SK-N-SH (cell line): ENCODE measurements around the gene LCOR. TPM values are rescaled to one million over a fixed set of nuclear protein-coding genes. Genes with fewer than 3 reads are reported as not detected.

Experiments used
- CTCF ChIA-PET: fragments of 300-600, 350-600 bp; formaldehyde crosslinking; extraction: SDS; loops from one replicate; lab custom pipeline; 2021; lab: Yijun Ruan, JAX
- POLR2A ChIA-PET: fragments of 350-600 bp; sonication (Branson Sonifier 250); formaldehyde crosslinking; extraction: SDS; loops from one replicate; lab custom pipeline; 2020; ENCODE audit warnings: antibody characterized with exemption, inconsistent platforms; lab: Yijun Ruan, JAX
- DNase-seq: peaks from one replicate; pipeline ENCODE4 v3.0.0; 2012
- H2AFZ ChIP-seq: fragments of 200-600 bp; sonication (generic); 2 replicates; pipeline ENCODE4 v1.8.1; 2016; ENCODE audit warnings: antibody characterized with exemption, mild to moderate bottlenecking, low read depth
- H3F3A ChIP-seq: fragments of 200-600 bp; sonication (generic); replicated peaks from 2 replicates; pipeline ENCODE3; 2016; ENCODE audit warnings: antibody characterized with exemption, mild to moderate bottlenecking; ENCODE audit not compliant: insufficient read depth
- H3K27ac ChIP-seq, 2 experiments: fragments of 200-500 bp in 1 of 2; fragments of 200-600 bp in 1 of 2; sonication (Bioruptor generic) in 1 of 2; sonication (generic), shearing (Covaris generic) in 1 of 2; 2 replicates each; pipeline versions ENCODE4 v1.5.1 to v1.6.1; 2014 to 2016; ENCODE audit warnings: low read depth in 2 of 2, inconsistent platforms in 1 of 2, low read length in 1 of 2, mild to moderate bottlenecking in 1 of 2, mixed read lengths in 1 of 2
- H3K27me3 ChIP-seq: fragments of 200-600 bp; sonication (generic), shearing (Covaris generic); 2 replicates; pipeline ENCODE4 v1.6.1; 2016; ENCODE audit warnings: mixed run types; ENCODE audit not compliant: insufficient read depth
- H3K36me3 ChIP-seq, 2 experiments: fragments of 200-500 bp in 1 of 2; fragments of 200-600 bp in 1 of 2; sonication (Bioruptor generic) in 1 of 2; sonication (generic) in 1 of 2; replicated peaks in 1 of 2; 2 replicates each; pipeline versions ENCODE3 to v1.5.1; 2014 to 2016; ENCODE audit warnings: low read length in 1 of 2, mild to moderate bottlenecking in 1 of 2; ENCODE audit not compliant: insufficient read depth in 2 of 2, control insufficient read depth in 1 of 2
- H3K4me1 ChIP-seq, 2 experiments: fragments of 200-500 bp in 1 of 2; fragments of 200-600 bp in 1 of 2; sonication (Bioruptor generic) in 1 of 2; sonication (generic), shearing (Covaris generic) in 1 of 2; 2 replicates each; pipeline versions ENCODE4 v1.5.1 to v1.6.1; 2014 to 2016; ENCODE audit warnings: low read depth in 1 of 2, low read length in 1 of 2, mixed run types in 1 of 2; ENCODE audit not compliant: insufficient read depth in 2 of 2, control insufficient read depth in 1 of 2
- H3K4me2 ChIP-seq: fragments of 200-600 bp; sonication (generic), shearing (Covaris generic); 2 replicates; pipeline ENCODE4 v1.6.1; 2017; ENCODE audit warnings: mixed run types
- H3K4me3 ChIP-seq, 2 experiments: fragments of 200-500 bp in 1 of 2; fragments of 200-600 bp in 1 of 2; sonication (Bioruptor generic) in 1 of 2; sonication (generic), shearing (Covaris generic) in 1 of 2; 2 replicates each; pipeline versions ENCODE4 v1.5.1 to v1.8.1; 2014 to 2016; ENCODE audit warnings: low read depth in 2 of 2, inconsistent platforms in 1 of 2, low read length in 1 of 2, mild to moderate bottlenecking in 1 of 2, mixed read lengths in 1 of 2, moderate library complexity in 1 of 2
- H3K79me2 ChIP-seq: fragments of 200-600 bp; sonication (generic); 2 replicates; pipeline ENCODE4 v1.8.1; 2017; ENCODE audit warnings: mild to moderate bottlenecking; ENCODE audit not compliant: insufficient read depth
- H3K9ac ChIP-seq: fragments of 200-600 bp; sonication (generic); 2 replicates; pipeline ENCODE4 v1.6.1; 2017; ENCODE audit warnings: mixed run types
- H3K9me2 ChIP-seq: fragments of 200-600 bp; sonication (generic); 2 replicates; pipeline ENCODE4 v1.6.1; 2017; ENCODE audit warnings: mixed run types
- H3K9me3 ChIP-seq: fragments of 200-600 bp; sonication (generic); 2 replicates; pipeline ENCODE4 v1.6.1; 2017; ENCODE audit warnings: mixed run types, mild to moderate bottlenecking, moderate library complexity
- H4K20me1 ChIP-seq: fragments of 200-600 bp; sonication (generic); 2 replicates; pipeline ENCODE4 v1.6.1; 2017; ENCODE audit warnings: mild to moderate bottlenecking, mixed run types; ENCODE audit not compliant: insufficient read depth
- CHD2 ChIP-seq: fragments of 150-350 bp; IDR thresholded peaks from 2 replicates; pipeline ENCODE4 v1.6.1; 2018; ENCODE audit warnings: low read length; ENCODE audit not compliant: partially characterized antibody
- FOXJ3 ChIP-seq: sonication (generic); formaldehyde crosslinking; IDR thresholded peaks from 2 replicates; pipeline ENCODE4 v1.5.1; 2020; ENCODE audit warnings: mild to moderate bottlenecking, missing genetic modification reagents
- MEF2A ChIP-seq: IDR thresholded peaks from 2 replicates; pipeline ENCODE4 v1.4.0; 2012; ENCODE audit warnings: low read depth, borderline replicate concordance
- SIN3A ChIP-seq: IDR thresholded peaks from 2 replicates; pipeline ENCODE4 v1.6.1; 2012; ENCODE audit warnings: low read depth, mild to moderate bottlenecking, low read length, moderate library complexity, borderline replicate concordance
- SMC3 ChIP-seq: IDR thresholded peaks from 2 replicates; pipeline ENCODE4 v1.6.1; 2012; ENCODE audit warnings: low read depth, low read length, improper control_type of control experiment
- TAF1 ChIP-seq: IDR thresholded peaks from 2 replicates; pipeline ENCODE4 v1.6.1; 2012; ENCODE audit warnings: low read depth, mild to moderate bottlenecking, low read length, moderate library complexity, borderline replicate concordance
- TEAD4 ChIP-seq: IDR thresholded peaks from 2 replicates; pipeline ENCODE4 v1.4.0; 2012; ENCODE audit warnings: mild to moderate bottlenecking, borderline replicate concordance; ENCODE audit not compliant: insufficient read depth
- WGBS: methylation state at CpG from one replicate; pipeline ENCODE4 v1.1.6; 2017; ENCODE audit warnings: low lambda C conversion rate; 5-methylcytosine and 5-hydroxymethylcytosine counted together
- polyA plus RNA-seq, 3 experiments: library from polyadenylated mRNA; depleted of rRNA; stranded (reverse); fragments of >200 nt; gene quantifications; 2 replicates each; pipeline ENCODE4 v1.2.3, GENCODE V29; 2012
- TF ChIP-seq, protein P1 (sequence below): IDR thresholded peaks from 2 replicates; pipeline ENCODE4 v1.4.0; 2012; ENCODE audit warnings: low read depth, borderline replicate concordance
- TF ChIP-seq, protein P2 (sequence below): IDR thresholded peaks from 2 replicates; pipeline ENCODE4 v1.4.0; 2012; ENCODE audit warnings: low read depth, borderline replicate concordance
- TF ChIP-seq, protein P3 (sequence below): IDR thresholded peaks from 2 replicates; pipeline ENCODE4; 2012
- TF ChIP-seq, protein P4 (sequence below): fragments of 150-350 bp; IDR thresholded peaks from 2 replicates; pipeline ENCODE4 v1.6.1; 2016; ENCODE audit warnings: mild to moderate bottlenecking, low read depth, low read length

Gene LCOR
- polyA plus RNA-seq, 1 of the 3 experiments (the other 2 are of a cell fraction), result 1.9 TPM

DNA sequence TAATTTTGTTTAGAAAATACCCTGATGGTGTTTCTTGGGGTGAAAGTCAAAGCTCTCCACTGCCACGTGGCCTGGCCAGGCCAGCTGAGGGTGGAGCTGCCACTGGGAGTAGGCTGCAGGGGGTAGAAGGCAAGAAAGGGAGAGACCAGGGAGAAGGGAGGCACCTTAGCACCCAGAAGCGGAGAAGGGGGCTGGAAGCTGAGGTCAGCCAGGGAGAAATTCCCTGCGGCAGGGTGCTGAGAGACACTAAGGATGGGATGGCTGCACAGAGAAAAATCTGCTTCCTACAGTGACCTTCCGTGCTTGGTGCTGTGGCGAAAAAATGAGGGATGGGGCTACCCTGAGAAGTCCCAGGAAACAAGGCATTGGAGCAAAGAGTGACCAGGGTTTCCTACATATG, 210.0 kb downstream of the LCOR start:
- WGBS, result 67% methylated on average over 5 of the region's 5 CpGs
- CTCF ChIA-PET, result interaction anchor here (1.0 kb wide), 1 partner anchor 31 kb away, joined by 4 read pairs; no protein-coding TSS in a partner anchor

DNA sequence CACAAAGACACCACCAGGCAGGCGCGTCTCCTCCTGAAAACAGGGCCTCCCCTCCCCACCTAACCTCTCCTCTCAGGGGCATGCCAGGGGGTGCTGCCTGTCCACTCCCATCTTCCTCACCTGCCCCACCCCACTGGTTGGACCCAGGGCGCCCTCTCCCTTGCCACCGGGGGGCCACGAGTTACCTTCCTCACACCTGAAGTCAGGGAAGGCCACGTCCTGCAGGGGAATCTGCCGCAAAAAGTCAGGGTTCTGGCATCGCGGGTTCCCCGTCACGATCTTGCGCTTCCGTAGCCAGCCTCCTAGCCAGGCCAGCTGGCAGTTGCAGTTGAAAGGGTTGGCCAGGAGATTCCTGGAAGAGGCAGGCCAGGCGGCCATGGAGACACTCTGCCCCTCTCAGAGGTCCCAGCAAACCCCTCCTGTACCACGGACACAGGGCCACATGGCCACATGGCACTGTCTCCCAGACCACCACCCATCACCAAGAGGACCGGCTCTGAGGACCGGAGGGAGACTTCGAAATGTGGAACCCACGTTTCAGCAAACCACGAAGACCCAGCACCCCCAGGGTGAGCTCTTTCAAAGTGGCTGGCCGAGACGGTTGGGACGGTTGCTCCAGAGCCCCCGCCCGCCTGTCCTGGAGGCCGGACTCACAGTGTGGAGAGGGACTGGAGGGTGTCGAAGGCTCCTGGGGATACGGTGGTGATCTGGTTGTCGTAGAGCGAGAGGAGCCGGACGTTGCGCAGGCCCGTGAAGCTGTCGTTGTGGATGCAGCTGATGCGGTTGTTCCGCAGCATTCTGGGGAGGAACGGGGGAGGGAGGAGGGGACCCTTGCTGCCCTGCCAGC, 210.8 kb downstream of the LCOR start:
- WGBS, result 73% methylated on average over 32 of the region's 38 CpGs
- no peaks in the 10 kb centered on the region for H3K9me3 ChIP-seq
- H3K36me3 ChIP-seq, result no peaks in the 10 kb centered on the region
- CTCF ChIA-PET, result interaction anchor here (1.0 kb wide), 1 partner anchor 30 kb away, joined by 4 read pairs; no protein-coding TSS in a partner anchor
- no peaks in the 10 kb centered on the region for H3K9me2 ChIP-seq
- H3K79me2 ChIP-seq, result no peaks in the 10 kb centered on the region
- H3K4me1 ChIP-seq, result peaks cover 0 to 3% of the 10 kb centered on the region in 2 experiments; a peak in 1 of 4 replicates
- no peak overlapping the region for H3K4me3 ChIP-seq
- no peaks in the 10 kb centered on the region for H3F3A ChIP-seq
- POLR2A ChIA-PET, result no interaction called here
- no peak for TF ChIP-seq CHD2
- TF ChIP-seq SMC3, result no peak
- TF ChIP-seq, protein P1, sequence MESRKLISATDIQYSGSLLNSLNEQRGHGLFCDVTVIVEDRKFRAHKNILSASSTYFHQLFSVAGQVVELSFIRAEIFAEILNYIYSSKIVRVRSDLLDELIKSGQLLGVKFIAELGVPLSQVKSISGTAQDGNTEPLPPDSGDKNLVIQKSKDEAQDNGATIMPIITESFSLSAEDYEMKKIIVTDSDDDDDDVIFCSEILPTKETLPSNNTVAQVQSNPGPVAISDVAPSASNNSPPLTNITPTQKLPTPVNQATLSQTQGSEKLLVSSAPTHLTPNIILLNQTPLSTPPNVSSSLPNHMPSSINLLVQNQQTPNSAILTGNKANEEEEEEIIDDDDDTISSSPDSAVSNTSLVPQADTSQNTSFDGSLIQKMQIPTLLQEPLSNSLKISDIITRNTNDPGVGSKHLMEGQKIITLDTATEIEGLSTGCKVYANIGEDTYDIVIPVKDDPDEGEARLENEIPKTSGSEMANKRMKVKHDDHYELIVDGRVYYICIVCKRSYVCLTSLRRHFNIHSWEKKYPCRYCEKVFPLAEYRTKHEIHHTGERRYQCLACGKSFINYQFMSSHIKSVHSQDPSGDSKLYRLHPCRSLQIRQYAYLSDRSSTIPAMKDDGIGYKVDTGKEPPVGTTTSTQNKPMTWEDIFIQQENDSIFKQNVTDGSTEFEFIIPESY, result no peak
- TF ChIP-seq SIN3A, result no peak
- TF ChIP-seq, protein P2, sequence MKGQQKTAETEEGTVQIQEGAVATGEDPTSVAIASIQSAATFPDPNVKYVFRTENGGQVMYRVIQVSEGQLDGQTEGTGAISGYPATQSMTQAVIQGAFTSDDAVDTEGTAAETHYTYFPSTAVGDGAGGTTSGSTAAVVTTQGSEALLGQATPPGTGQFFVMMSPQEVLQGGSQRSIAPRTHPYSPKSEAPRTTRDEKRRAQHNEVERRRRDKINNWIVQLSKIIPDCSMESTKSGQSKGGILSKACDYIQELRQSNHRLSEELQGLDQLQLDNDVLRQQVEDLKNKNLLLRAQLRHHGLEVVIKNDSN, result no peak
- TF ChIP-seq MEF2A, result no peak
- no peak for TF ChIP-seq TEAD4
- no peak for TF ChIP-seq FOXJ3 (CRISPR knock-in tag)
- TF ChIP-seq, protein P3, sequence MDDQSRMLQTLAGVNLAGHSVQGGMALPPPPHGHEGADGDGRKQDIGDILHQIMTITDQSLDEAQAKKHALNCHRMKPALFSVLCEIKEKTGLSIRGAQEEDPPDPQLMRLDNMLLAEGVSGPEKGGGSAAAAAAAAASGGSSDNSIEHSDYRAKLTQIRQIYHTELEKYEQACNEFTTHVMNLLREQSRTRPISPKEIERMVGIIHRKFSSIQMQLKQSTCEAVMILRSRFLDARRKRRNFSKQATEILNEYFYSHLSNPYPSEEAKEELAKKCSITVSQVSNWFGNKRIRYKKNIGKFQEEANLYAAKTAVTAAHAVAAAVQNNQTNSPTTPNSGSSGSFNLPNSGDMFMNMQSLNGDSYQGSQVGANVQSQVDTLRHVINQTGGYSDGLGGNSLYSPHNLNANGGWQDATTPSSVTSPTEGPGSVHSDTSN, result no peak
- TF ChIP-seq, protein P4, sequence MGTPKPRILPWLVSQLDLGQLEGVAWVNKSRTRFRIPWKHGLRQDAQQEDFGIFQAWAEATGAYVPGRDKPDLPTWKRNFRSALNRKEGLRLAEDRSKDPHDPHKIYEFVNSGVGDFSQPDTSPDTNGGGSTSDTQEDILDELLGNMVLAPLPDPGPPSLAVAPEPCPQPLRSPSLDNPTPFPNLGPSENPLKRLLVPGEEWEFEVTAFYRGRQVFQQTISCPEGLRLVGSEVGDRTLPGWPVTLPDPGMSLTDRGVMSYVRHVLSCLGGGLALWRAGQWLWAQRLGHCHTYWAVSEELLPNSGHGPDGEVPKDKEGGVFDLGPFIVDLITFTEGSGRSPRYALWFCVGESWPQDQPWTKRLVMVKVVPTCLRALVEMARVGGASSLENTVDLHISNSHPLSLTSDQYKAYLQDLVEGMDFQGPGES, result no peak
- TF ChIP-seq, all 33 proteins: peak for 0
- Histone ChIP-seq H3K9ac (no peak overlapping the region), H4K20me1 (no peaks in the 10 kb centered on the region), H3K27ac (no peak overlapping the region), H3K27me3 (no peaks in the 10 kb centered on the region), H2AFZ (no peak overlapping the region), H3K4me2 (no peak overlapping the region)
- no peak for DNase-seq

More for the DNA sequence above, 210.0 kb downstream of the LCOR start:
- H3K79me2 ChIP-seq, result no peaks in the 10 kb centered on the region
- H3K9me2 ChIP-seq, result no peaks in the 10 kb centered on the region
- no peaks in the 10 kb centered on the region for H3K9me3 ChIP-seq
- no peaks in the 10 kb centered on the region for H4K20me1 ChIP-seq
- H3K27me3 ChIP-seq, result no peaks in the 10 kb centered on the region
- no peak for DNase-seq
- H3K27ac ChIP-seq, result no peak overlapping the region
- TF ChIP-seq SMC3 (no peak), TAF1 (no peak)
- POLR2A ChIA-PET, result no interaction called here
- no peaks in the 10 kb centered on the region for H3K36me3 ChIP-seq
- no peak overlapping the region for H3K4me2 ChIP-seq
- H2AFZ ChIP-seq, result no peak overlapping the region
- no peaks in the 10 kb centered on the region for H3F3A ChIP-seq
- no peak overlapping the region for H3K9ac ChIP-seq
- peaks cover 0 to 4% of the 10 kb centered on the region in 2 experiments; a peak in 1 of 4 replicates for H3K4me1 ChIP-seq
- no peak overlapping the region for H3K4me3 ChIP-seq
